Measurements from ENCODE around the gene HTR4. TPM values are rescaled to one million over a fixed set of nuclear protein-coding genes. Genes with fewer than 3 reads are reported as not detected.

The HTR4 gene
- total and polyA plus RNA-seq, 9 donors: 0.07 to 0.32 (median 0.11) TPM; not detected in 4

DNA sequence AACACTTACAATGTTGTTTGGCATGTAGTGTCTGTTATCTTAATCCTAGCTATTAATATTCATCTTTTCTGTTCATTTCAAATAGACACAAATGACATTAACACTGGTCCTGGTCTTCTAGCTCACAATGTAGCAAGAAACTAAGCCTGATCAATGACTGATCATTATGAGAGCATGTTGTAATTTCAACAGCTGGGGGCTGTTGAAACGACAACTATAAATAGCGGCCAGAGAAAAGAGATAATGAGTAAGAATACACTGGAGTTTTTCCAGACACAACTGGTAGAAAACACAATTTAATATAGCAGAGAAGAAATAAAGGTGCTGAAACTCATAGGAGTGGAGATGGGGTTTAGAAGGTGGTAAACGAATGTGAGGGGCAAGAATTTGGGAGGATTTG, 89.2 kb downstream of the HTR4 start:
- WGBS, 3 donors: 21 to 40% (median 25%) methylated on average over 3 of the region's 3 CpGs
- no peaks in the 10 kb centered on the region for H3K27me3 ChIP-seq
- DNase-seq: no peak
- H3K4me1 ChIP-seq (ENCODE audit: insufficient read depth): no peaks in the 10 kb centered on the region
- no peak overlapping the region for H3K27ac ChIP-seq
- H3K4me3 ChIP-seq: no peak overlapping the region
- no peaks in the 10 kb centered on the region for H3K36me3 ChIP-seq
- no peak for TF ChIP-seq POLR2A (IDR thresholded peaks at IDR 0.05)
- TF ChIP-seq EP300 (IDR thresholded peaks at IDR 0.05): no peak
- TF ChIP-seq, protein P1, sequence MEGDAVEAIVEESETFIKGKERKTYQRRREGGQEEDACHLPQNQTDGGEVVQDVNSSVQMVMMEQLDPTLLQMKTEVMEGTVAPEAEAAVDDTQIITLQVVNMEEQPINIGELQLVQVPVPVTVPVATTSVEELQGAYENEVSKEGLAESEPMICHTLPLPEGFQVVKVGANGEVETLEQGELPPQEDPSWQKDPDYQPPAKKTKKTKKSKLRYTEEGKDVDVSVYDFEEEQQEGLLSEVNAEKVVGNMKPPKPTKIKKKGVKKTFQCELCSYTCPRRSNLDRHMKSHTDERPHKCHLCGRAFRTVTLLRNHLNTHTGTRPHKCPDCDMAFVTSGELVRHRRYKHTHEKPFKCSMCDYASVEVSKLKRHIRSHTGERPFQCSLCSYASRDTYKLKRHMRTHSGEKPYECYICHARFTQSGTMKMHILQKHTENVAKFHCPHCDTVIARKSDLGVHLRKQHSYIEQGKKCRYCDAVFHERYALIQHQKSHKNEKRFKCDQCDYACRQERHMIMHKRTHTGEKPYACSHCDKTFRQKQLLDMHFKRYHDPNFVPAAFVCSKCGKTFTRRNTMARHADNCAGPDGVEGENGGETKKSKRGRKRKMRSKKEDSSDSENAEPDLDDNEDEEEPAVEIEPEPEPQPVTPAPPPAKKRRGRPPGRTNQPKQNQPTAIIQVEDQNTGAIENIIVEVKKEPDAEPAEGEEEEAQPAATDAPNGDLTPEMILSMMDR (IDR thresholded peaks at IDR 0.05): no peak
- H3K9me3 ChIP-seq: no peaks in the 10 kb centered on the region
- intact Hi-C loops (cut with DNase I): no loop called here

DNA sequence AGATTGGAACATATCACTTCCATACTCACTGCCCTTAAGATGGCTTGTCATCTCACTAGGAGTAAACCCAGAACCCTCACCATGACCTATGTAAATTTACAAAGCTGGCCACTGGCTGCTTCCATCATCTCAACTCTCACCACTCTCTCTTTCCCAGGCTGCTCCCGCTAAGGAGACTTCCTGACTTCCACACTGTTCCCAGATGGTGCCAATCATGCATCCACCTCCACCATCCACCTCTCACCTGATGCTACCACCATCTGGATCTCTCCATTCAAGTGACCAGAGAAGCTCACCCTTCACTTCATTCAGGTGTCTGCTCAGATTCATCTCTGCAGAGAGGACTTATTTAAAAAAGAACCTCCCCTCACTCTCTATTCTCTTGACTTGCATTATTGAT, 91.3 kb downstream of the HTR4 start:
- no peak overlapping the region for H3K27ac ChIP-seq
- 87 to 97% (median 89%) methylated on average over 1 of the region's 1 CpG for WGBS, 3 donors
- H3K9me3 ChIP-seq: no peaks in the 10 kb centered on the region
- H3K4me3 ChIP-seq: no peak overlapping the region
- TF ChIP-seq, protein P1 (IDR thresholded peaks at IDR 0.05): no peak
- TF ChIP-seq EP300 (IDR thresholded peaks at IDR 0.05) (no peak), POLR2A (IDR thresholded peaks at IDR 0.05) (no peak)
- H3K4me1 ChIP-seq (ENCODE audit: insufficient read depth): no peaks in the 10 kb centered on the region
- no peak for DNase-seq
- no peaks in the 10 kb centered on the region for H3K36me3 ChIP-seq
- no peaks in the 10 kb centered on the region for H3K27me3 ChIP-seq
- intact Hi-C loops (cut with DNase I): no loop called here

DNA sequence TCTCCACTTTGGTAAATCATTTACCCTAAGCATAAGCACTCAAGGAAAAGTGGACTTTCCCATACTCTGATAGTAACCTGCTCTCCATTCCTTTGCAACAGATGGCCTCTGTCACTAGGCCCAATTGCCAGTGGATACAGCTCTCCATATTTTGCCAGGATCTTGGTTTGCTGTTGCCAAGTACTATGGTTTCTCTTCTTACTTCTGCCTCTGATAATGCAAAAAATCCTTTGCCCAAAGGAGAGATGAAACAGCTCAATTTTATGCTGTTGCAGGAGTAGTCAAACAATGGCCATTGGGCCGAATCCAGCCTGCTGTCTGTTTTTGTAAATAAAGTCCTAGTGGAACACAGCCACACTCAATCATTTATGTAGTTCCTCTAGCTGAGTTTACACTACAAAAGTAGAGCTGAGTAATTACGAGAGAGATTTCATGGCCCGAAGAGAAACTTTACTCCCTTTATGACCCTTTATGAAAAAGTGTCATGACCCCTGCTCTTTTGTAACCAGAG, 92.5 kb downstream of the HTR4 start:
- H3K4me3 ChIP-seq: no peak overlapping the region
- no peak for DNase-seq
- no peaks in the 10 kb centered on the region for H3K36me3 ChIP-seq
- WGBS, 3 donors: 7 to 31% (median 16%) methylated on average over 3 of the region's 3 CpGs
- no peaks in the 10 kb centered on the region for H3K27me3 ChIP-seq
- H3K4me1 ChIP-seq (ENCODE audit: insufficient read depth): no peaks in the 10 kb centered on the region
- H3K9me3 ChIP-seq: no peaks in the 10 kb centered on the region
- TF ChIP-seq EP300 (IDR thresholded peaks at IDR 0.05) (no peak), POLR2A (IDR thresholded peaks at IDR 0.05) (no peak)
- TF ChIP-seq, protein P1 (IDR thresholded peaks at IDR 0.05): no peak
- no peak overlapping the region for H3K27ac ChIP-seq
- intact Hi-C loops (cut with DNase I): no loop called here

DNA sequence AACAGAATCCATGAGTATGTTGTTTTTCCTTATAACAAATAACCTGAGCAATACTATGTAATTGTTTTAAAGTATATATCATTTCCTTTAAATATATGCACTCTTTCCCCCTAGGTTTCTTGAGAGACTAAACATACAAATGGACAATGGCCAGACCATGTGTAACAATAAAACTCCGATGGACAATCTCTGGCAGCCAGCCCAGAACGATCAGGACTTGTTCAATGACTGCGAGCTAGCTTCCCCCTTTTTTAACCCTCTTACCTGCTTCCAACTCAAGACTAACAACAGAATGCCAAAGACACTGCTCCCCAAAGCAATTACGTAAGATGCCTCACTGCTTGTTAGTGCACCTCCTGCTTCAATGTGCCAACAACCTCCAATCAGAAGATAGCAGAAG, 94.9 kb downstream of the HTR4 start:
- TF ChIP-seq POLR2A (IDR thresholded peaks at IDR 0.05) (no peak), EP300 (IDR thresholded peaks at IDR 0.05) (no peak)
- TF ChIP-seq, protein P1 (IDR thresholded peaks at IDR 0.05): no peak
- Histone ChIP-seq H3K4me1 (ENCODE audit: insufficient read depth) (no peaks in the 10 kb centered on the region), H3K27ac (no peak overlapping the region), H3K9me3 (no peaks in the 10 kb centered on the region), H3K36me3 (no peaks in the 10 kb centered on the region), H3K4me3 (no peak overlapping the region), H3K27me3 (no peaks in the 10 kb centered on the region)
- intact Hi-C loops (cut with DNase I): no loop called here
- WGBS, 3 donors: 35 to 40% (median 39%) methylated on average over 4 of the region's 4 CpGs
- DNase-seq: no peak
